Hepatocyte (in vitro differentiated cells): ENCODE data around the gene CX3CR1.

Source experiments
- EZH2phosphoT487 ChIP-seq: fragments of 200-600 bp; sonication (generic); IDR thresholded peaks from one replicate; pipeline ENCODE4 v1.6.1; 2018; ENCODE audit warnings: antibody characterized with exemption, mild to moderate bottlenecking, low read depth, moderate library complexity; ENCODE audit not compliant: unreplicated experiment, severe bottlenecking
- TF ChIP-seq, protein P1 (sequence below): fragments of 200-600 bp; sonication (generic); IDR thresholded peaks from 2 replicates; pipeline ENCODE4 v1.5.1; 2016; ENCODE audit warnings: antibody characterized with exemption, mild to moderate bottlenecking; ENCODE audit not compliant: poor library complexity

DNA sequence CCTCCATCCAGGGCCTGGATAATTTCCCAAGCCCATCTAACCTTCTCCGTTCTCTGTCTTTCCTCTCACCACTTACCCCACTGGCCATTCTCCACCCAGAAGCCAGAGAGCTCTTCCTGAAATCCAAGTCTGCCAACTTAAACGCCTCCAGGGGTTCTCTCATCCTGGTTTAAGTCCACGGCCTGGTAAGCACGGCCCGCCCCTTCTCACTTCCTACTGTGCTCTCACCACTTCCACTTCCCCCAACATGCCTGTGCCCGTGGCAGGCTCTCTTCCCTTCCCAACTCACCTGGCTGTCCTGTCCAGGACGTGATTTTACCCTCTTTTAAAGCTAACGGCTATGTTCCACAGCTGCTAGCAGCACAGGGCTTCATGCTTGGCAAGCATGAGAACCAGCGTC lies 1.7 kb upstream of the CX3CR1 start:
- TF ChIP-seq, protein P1, sequence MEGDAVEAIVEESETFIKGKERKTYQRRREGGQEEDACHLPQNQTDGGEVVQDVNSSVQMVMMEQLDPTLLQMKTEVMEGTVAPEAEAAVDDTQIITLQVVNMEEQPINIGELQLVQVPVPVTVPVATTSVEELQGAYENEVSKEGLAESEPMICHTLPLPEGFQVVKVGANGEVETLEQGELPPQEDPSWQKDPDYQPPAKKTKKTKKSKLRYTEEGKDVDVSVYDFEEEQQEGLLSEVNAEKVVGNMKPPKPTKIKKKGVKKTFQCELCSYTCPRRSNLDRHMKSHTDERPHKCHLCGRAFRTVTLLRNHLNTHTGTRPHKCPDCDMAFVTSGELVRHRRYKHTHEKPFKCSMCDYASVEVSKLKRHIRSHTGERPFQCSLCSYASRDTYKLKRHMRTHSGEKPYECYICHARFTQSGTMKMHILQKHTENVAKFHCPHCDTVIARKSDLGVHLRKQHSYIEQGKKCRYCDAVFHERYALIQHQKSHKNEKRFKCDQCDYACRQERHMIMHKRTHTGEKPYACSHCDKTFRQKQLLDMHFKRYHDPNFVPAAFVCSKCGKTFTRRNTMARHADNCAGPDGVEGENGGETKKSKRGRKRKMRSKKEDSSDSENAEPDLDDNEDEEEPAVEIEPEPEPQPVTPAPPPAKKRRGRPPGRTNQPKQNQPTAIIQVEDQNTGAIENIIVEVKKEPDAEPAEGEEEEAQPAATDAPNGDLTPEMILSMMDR = no peak
- no peak for TF ChIP-seq EZH2phosphoT487
